Measurements from ENCODE around the gene ST6GALNAC2.

- TF ChIP-seq CTCF (IDR thresholded peaks at IDR 0.05) (no peak), POLR2A (IDR thresholded peaks at IDR 0.05) (no peak), POLR2AphosphoS5 (IDR thresholded peaks at IDR 0.05) (no peak)
Measured at GRCh38 chr17:76588182-76588581, 2.5 kb upstream of the ST6GALNAC2 start.
